Stimulated activated memory B cell treated with anti-CD40 and anti-IgM and Interleukin-4, amounts not matched to agents 10 μg/mL and 1 μg/mL and 100 μg/mL, for 72 hours (primary cell): ENCODE data around the gene ARFRP1.
"Not testable (repeated sequence)": the region's sequence is repeated elsewhere in the genome, so short reads cannot be mapped to it uniquely, and the experiment has no call there.

ENCODE experiments used
- ATAC-seq: fragments of 150-1000 bp; cut with Tn5 transposase; 2 replicates; pipeline ENCODE4 v1.10.0; 2021
- H3K27ac Mint-ChIP-seq: one replicate; pipeline ENCODE4 v1.8.0; 2022; ENCODE audit warnings: mild to moderate bottlenecking, mixed read lengths
- H3K27me3 Mint-ChIP-seq: one replicate; pipeline ENCODE4 v1.8.0; 2022; ENCODE audit warnings: mixed read lengths
- H3K36me3 Mint-ChIP-seq: one replicate; pipeline ENCODE4 v1.8.0; 2022; ENCODE audit warnings: mixed read lengths
- H3K4me1 Mint-ChIP-seq: one replicate; pipeline ENCODE4 v1.8.0; 2022; ENCODE audit warnings: mixed read lengths
- H3K4me3 Mint-ChIP-seq: one replicate; pipeline ENCODE4 v1.8.0; 2022; ENCODE audit warnings: mild to moderate bottlenecking, moderate library complexity, mixed read lengths
- H3K9me3 Mint-ChIP-seq: one replicate; pipeline ENCODE4 v1.8.0; 2022; ENCODE audit warnings: mixed read lengths

ARFRP1 gene

GRCh38 chr20:63685269-63686026 lies 22.3 kb downstream of the ARFRP1 start:
- Mint-ChIP-seq H3K4me3 (no peak overlapping the region), H3K4me1 (no peaks in the 10 kb centered on the region), H3K36me3 (no peaks in the 10 kb centered on the region), H3K27ac (no peak overlapping the region), H3K9me3 (no peaks in the 10 kb centered on the region), H3K27me3 (no peaks in the 10 kb centered on the region)
- ATAC-seq, result no peak

DNA sequence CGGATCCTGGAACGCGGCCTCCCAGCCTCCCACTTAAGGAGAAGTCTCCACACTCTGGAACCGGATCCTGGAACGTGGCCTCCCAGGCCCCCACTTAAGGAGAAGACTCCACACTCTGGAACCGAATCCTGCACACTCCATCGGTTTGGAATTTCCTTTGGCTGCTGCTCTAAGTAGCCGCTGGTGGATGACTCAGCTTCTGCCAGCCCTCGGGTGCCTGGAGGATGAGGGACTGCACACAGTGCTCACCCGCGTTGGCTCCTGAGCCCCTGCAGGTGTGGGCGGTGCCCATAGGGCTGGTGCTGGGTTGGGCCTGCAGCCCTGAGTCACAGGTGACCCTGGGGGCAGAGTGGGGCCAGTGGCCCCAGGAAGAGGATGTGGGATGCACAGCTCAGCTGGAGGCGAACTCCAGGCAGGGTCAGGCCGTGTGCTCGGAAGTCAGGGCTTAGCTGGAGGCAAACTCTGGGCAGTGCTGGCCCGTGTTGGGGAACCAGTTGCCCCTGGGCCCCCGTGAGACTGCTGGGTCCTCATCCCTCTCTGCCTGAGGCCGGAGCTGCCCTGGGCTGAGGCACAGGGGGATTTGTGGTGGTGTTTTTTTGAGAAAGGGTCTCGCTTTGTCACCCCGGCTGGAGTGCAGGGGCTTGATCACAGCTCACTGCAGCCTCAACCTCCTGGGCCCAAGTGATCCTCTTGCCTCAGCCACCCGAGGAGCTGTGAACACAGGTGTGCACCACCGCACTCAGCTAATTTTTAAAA lies 25.2 kb downstream of the ARFRP1 start:
- no peak for ATAC-seq

GRCh38 chr20:63681609-63682142 lies 26.1 kb downstream of the ARFRP1 start:
- Mint-ChIP-seq H3K36me3 (peaks cover 27% of the 10 kb centered on the region), H3K27me3 (no peaks in the 10 kb centered on the region), H3K4me3 (no peak overlapping the region), H3K4me1 (no peaks in the 10 kb centered on the region), H3K9me3 (no peaks in the 10 kb centered on the region), H3K27ac (no peak overlapping the region)
- no peak for ATAC-seq

More for the DNA sequence above, 25.2 kb downstream of the ARFRP1 start:
- Mint-ChIP-seq H3K27ac (no peak overlapping the region), H3K27me3 (no peaks in the 10 kb centered on the region), H3K4me3 (no peak overlapping the region), H3K4me1 (no peaks in the 10 kb centered on the region), H3K9me3 (no peaks in the 10 kb centered on the region), H3K36me3 (peaks cover 20% of the 10 kb centered on the region)

DNA sequence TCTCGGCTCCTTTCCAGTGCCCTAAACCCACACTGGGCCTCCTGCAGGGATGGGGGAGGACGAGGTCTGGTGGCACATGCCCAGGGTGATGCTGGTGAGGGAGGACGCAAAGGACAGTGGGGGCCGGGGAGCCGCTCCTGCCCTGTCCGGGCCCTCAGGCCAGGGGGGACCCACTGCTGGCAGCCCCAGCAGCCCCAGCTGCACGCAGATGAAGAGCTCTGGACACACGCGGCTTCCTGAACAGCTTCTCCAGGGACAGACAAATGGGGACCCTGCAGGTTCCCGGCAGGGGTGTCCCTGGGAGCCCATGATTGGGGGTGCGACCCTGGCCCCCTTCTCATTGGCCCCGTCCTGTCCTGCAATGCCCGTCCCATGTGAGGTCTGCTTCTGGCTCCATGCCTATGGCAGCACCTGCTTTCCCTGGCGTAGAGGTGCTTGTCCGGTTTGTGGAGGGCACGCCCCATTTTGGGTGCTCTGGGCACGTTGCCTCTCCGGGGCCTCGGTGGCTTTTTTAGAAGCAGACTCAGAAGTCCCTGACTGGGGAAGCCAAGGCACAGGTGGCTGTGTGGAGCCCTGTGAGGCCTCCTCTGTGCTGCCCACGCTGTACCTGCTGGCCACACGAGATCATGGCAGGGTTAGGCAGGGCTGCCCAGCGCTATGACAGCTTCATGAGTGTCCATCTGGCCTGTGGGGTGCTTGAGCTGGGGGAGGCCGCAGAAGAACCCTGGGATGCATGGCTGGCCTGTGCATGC lies 26.7 kb downstream of the ARFRP1 start:
- H3K4me3 Mint-ChIP-seq, result no peak overlapping the region

GRCh38 chr20:63680427-63680826 lies 27.3 kb downstream of the ARFRP1 start:
- no peak for ATAC-seq
- Mint-ChIP-seq H3K36me3 (peaks cover 38% of the 10 kb centered on the region), H3K9me3 (no peaks in the 10 kb centered on the region), H3K27me3 (no peaks in the 10 kb centered on the region), H3K27ac (no peak overlapping the region), H3K4me1 (no peaks in the 10 kb centered on the region), H3K4me3 (no peak overlapping the region)

More for the DNA sequence above, 26.7 kb downstream of the ARFRP1 start:
- Mint-ChIP-seq H3K36me3 (peaks cover 32% of the 10 kb centered on the region), H3K9me3 (no peaks in the 10 kb centered on the region), H3K27me3 (no peaks in the 10 kb centered on the region), H3K4me1 (no peaks in the 10 kb centered on the region), H3K27ac (no peak overlapping the region)
- no peak for ATAC-seq

DNA sequence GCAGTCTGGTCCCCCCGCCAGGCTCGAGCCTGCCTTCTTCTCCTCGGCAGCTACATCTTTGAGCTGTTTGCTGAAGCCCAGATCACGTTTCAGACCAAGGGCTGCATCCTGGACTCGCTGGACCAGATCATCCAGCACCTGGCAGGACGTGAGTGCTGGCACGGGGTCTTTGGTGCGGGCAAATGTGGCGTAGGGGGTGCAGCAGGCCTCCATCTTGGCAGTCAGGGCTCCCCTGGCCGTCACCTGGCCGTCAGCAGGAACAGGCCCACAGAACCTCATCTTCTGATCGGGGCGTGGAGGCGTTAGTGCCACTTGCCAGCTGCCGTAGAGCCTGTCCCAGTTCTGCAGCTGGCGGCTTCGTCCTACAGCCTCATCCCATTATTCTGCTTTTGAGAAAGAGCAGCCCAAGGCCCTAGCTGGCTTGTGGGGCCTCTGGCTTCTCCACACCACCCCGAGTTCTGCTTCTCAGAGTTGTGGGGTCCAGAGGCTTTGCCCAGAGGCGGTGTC lies 27.9 kb downstream of the ARFRP1 start:
- no peaks in the 10 kb centered on the region for H3K4me1 Mint-ChIP-seq
- H3K36me3 Mint-ChIP-seq, result peaks cover 43% of the 10 kb centered on the region
- H3K27me3 Mint-ChIP-seq, result no peaks in the 10 kb centered on the region
- H3K27ac Mint-ChIP-seq, result no peak overlapping the region
- H3K9me3 Mint-ChIP-seq, result no peaks in the 10 kb centered on the region
- no peak for ATAC-seq
- H3K4me3 Mint-ChIP-seq, result no peak overlapping the region

DNA sequence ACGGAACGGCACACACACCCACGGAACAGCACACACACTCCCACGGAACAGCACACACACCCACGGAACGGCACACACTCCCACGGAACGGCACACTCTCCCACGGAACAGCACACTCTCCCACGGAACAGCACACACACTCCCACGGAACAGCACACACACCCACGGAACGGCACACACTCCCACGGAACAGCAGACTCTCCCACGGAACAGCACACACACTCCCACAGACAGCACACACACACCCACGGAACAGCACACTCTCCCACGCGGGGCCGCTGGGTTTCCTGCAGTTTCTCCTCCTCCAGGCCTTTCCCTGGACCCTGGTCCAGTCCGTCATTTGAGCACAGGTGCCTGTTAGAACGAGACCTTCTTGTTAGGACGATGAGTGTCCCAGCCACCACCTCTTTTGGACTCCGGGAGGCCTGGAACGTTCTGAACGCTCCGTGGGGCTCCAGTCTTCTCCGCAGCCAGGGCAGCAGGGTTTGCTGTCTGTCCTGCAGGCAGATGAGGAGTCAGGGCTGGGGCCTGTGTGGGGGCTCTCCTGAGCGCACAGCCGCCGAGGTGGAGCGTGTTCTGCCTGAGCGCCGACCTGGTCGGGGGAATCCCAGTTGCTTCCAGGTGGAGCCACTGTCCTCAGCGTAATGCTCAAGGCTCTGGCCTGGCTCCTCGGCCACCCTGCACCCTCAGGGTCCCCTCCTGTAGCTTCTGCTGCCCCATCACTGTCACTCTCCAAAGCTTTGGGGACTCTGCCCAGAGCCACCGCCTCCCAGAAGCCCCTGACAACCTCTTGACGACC lies 28.9 kb downstream of the ARFRP1 start:
- no peaks in the 10 kb centered on the region for H3K27me3 Mint-ChIP-seq
- H3K27ac Mint-ChIP-seq, result no peak overlapping the region
- no peak overlapping the region for H3K4me3 Mint-ChIP-seq
- no peaks in the 10 kb centered on the region for H3K9me3 Mint-ChIP-seq
- no peak for ATAC-seq
- peaks cover 44% of the 10 kb centered on the region for H3K36me3 Mint-ChIP-seq
- no peaks in the 10 kb centered on the region for H3K4me1 Mint-ChIP-seq

GRCh38 chr20:63678071-63678470 lies 29.7 kb downstream of the ARFRP1 start:
- Mint-ChIP-seq H3K27ac (no peak overlapping the region), H3K27me3 (no peaks in the 10 kb centered on the region), H3K36me3 (peaks cover 48% of the 10 kb centered on the region), H3K4me1 (no peaks in the 10 kb centered on the region), H3K9me3 (no peaks in the 10 kb centered on the region), H3K4me3 (no peak overlapping the region)
- ATAC-seq, result no peak

DNA sequence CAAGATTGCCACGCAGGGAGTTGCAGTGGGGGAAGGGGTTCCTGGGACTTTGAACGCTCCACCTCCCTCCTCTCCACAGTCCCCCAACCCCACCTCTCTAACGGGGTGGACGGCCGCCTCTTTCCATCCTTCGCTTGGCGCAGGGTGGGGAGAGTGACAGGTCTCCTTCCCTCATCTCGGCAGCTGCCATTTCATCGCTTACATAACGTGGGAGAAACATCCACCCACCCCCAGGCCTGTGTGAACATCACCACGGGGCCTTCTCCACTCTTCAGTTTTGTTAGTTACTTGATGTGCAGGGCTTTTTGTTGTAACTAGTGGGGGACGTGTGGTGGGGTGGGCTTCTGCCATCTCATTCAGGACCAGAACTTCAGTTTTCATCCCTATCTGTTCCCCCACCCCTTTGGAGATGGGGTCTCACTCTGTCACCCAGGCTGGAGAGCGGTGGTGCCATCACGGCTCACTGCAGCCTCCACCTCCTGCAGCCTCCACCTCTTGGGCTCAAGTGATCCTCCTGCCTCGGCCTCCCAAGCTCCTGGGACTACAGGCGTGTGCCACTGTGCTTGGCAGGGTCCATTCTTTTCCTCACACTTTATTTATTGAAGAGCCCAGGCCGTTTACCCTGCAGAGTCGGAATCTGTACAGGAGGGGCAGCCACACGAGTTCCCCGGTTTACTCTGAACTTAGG lies 32.0 kb downstream of the ARFRP1 start:
- no peak for ATAC-seq
- H3K4me1 Mint-ChIP-seq, result no peaks in the 10 kb centered on the region
- peaks cover 55% of the 10 kb centered on the region for H3K36me3 Mint-ChIP-seq
- H3K27me3 Mint-ChIP-seq, result no peaks in the 10 kb centered on the region
- H3K27ac Mint-ChIP-seq, result no peak overlapping the region
- H3K4me3 Mint-ChIP-seq, result no peak overlapping the region
- no peaks in the 10 kb centered on the region for H3K9me3 Mint-ChIP-seq

- ATAC-seq, result no peak
- Mint-ChIP-seq H3K4me3 (no peak overlapping the region), H3K36me3 (peaks cover 55% of the 10 kb centered on the region), H3K9me3 (no peaks in the 10 kb centered on the region), H3K27me3 (no peaks in the 10 kb centered on the region), H3K27ac (no peak overlapping the region), H3K4me1 (no peaks in the 10 kb centered on the region)
These were observed 33.8 kb downstream of the ARFRP1 start for GRCh38 chr20:63673951-63674350.

DNA sequence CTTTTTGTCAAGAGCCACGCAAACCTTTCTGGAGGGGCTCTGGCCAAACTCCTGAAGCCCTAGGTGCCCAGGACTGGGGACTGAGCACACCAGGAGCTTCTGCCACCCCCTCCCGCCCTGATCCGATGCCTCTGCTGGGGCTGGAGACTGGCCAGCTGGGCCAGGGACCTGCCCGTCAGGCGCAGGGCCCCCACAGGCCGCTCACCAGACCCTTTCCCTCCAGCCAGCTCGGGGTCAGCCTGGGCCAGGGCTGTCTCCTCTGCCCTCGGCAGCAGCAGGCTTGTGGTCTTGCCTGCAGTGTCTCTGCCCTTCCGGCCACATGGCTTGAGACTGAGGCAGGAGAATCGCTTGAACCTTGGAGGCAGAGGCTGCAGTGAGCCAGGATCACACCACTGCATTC lies 35.1 kb downstream of the ARFRP1 start:
- H3K9me3 Mint-ChIP-seq, result no peaks in the 10 kb centered on the region
- no peak for ATAC-seq
- H3K36me3 Mint-ChIP-seq, result peaks cover 55% of the 10 kb centered on the region
- no peak overlapping the region for H3K27ac Mint-ChIP-seq
- no peak overlapping the region for H3K4me3 Mint-ChIP-seq
- H3K4me1 Mint-ChIP-seq, result no peaks in the 10 kb centered on the region
- no peaks in the 10 kb centered on the region for H3K27me3 Mint-ChIP-seq

- not testable (repeated sequence) for H3K4me1 Mint-ChIP-seq, H3K27me3 Mint-ChIP-seq, H3K9me3 Mint-ChIP-seq, ATAC-seq, H3K27ac Mint-ChIP-seq, H3K4me3 Mint-ChIP-seq
- peaks cover 52% of the 10 kb centered on the region for H3K36me3 Mint-ChIP-seq
These were observed 36.1 kb downstream of the ARFRP1 start for GRCh38 chr20:63671695-63672094.

- no peak for ATAC-seq
- H3K36me3 Mint-ChIP-seq, result peaks cover 45% of the 10 kb centered on the region
- no peak overlapping the region for H3K27ac Mint-ChIP-seq
- H3K4me3 Mint-ChIP-seq, result no peak overlapping the region
- H3K4me1 Mint-ChIP-seq, result no peaks in the 10 kb centered on the region
- no peaks in the 10 kb centered on the region for H3K27me3 Mint-ChIP-seq
- H3K9me3 Mint-ChIP-seq, result no peaks in the 10 kb centered on the region
These were observed 39.4 kb downstream of the ARFRP1 start for GRCh38 chr20:63668351-63668750.

GRCh38 chr20:63667858-63668257 lies 39.9 kb downstream of the ARFRP1 start:
- Mint-ChIP-seq H3K36me3 (peaks cover 45% of the 10 kb centered on the region), H3K4me1 (no peaks in the 10 kb centered on the region), H3K27me3 (no peaks in the 10 kb centered on the region), H3K27ac (no peak overlapping the region), H3K4me3 (no peak overlapping the region), H3K9me3 (no peaks in the 10 kb centered on the region)
- peak; percentile 55 for ATAC-seq
